K562 (cell line): ENCODE measurements around the gene GAB4. TPM values are rescaled to one million over a fixed set of nuclear protein-coding genes. Genes with fewer than 3 reads are reported as not detected.

Experiments
- ATAC-seq: fragments of 200-7000 bp; cut with Tn5 transposase; 3 replicates; pipeline ENCODE4 v1.9.1; 2020; ENCODE audit warnings: moderate library complexity
- BruUV-seq: library from RNA; stranded (reverse); fragments of 400-500 nt; replicated peaks from 2 replicates; lab custom pipeline; 2021; lab: Mats Ljungman, UMichigan
- CTCF ChIA-PET: fragments of 300-600 bp; formaldehyde crosslinking; extraction: SDS; loops from one replicate; lab custom pipeline; 2021; ENCODE audit warnings: low intra/inter-chr PET ratio; lab: Yijun Ruan, JAX
- POLR2A ChIA-PET: fragments of 300-600, 350-650 bp; sonication (Branson Sonifier 250); formaldehyde crosslinking; extraction: SDS; loops from one replicate; lab custom pipeline; 2021; ENCODE audit warnings: antibody characterized with exemption, inconsistent platforms; lab: Yijun Ruan, JAX
- DNase-seq, 4 experiments: peaks; one replicate each; pipeline versions ENCODE4 v3.0.0 to v3.0.0-alpha.2; 2011 to 2018; ENCODE audit warnings: low spot score in 3 of 4, mixed read lengths in 3 of 4; ENCODE audit errors: extremely low read depth in 1 of 4
- FAIRE-seq: peaks from 2 replicates; lab custom pipeline; 2011; peaks lifted over from hg19 to GRCh38; lab: Jason Lieb, UNC
- H2AFZ ChIP-seq: 2 replicates; pipeline ENCODE4 v1.6.0; 2011; ENCODE audit warnings: low read depth, low read length, control low read depth, inconsistent platforms
- H3K27ac ChIP-seq: fragments of 200-600 bp; 3 replicates; pipeline ENCODE4 v1.8.0; 2011; ENCODE audit warnings: low read depth, mild to moderate bottlenecking, control low read depth, inconsistent platforms, low read length, moderate library complexity, mixed read lengths; ENCODE audit errors: extremely low read depth
- H3K27me3 ChIP-seq, 2 experiments: fragments of 300-600 bp in 1 of 2; 2 replicates in 1 of 2; 3 replicates in 1 of 2; pipeline versions ENCODE4 v1.6.0 to v1.8.0; 2011; ENCODE audit warnings: inconsistent platforms in 2 of 2, low read length in 2 of 2, mild to moderate bottlenecking in 1 of 2, mixed read lengths in 1 of 2, moderate library complexity in 1 of 2; ENCODE audit not compliant: control insufficient read depth in 2 of 2, insufficient read depth in 2 of 2
- H3K36me3 ChIP-seq: fragments of 300-600 bp; 3 replicates; pipeline ENCODE4 v1.8.0; 2011; ENCODE audit warnings: mild to moderate bottlenecking, low read length, inconsistent platforms; ENCODE audit not compliant: control insufficient read depth, insufficient read depth
- H3K4me1 ChIP-seq, 2 experiments: fragments of 200-600 bp in 1 of 2; replicated peaks in 1 of 2; 2 replicates in 1 of 2; 3 replicates in 1 of 2; pipeline versions ENCODE4 v1.5.1 to v1.8.0; 2011; ENCODE audit warnings: inconsistent platforms in 2 of 2, low read length in 2 of 2, mild to moderate bottlenecking in 1 of 2, mixed read lengths in 1 of 2, moderate library complexity in 1 of 2; ENCODE audit not compliant: control insufficient read depth in 2 of 2, insufficient read depth in 2 of 2
- H3K4me2 ChIP-seq: 2 replicates; pipeline ENCODE4 v1.6.1; 2011; ENCODE audit warnings: low read length, control low read depth, inconsistent platforms, mixed read lengths; ENCODE audit not compliant: insufficient read depth
- H3K4me3 ChIP-seq: fragments of 200-600 bp; sonication (generic), shearing (Covaris generic); 2 replicates; pipeline ENCODE4 v1.5.1; 2016; ENCODE audit warnings: control low read depth, inconsistent platforms
- H3K79me2 ChIP-seq: fragments of 200-600 bp; 3 replicates; pipeline ENCODE4 v1.8.0; 2011; ENCODE audit warnings: low read length, inconsistent platforms; ENCODE audit not compliant: control insufficient read depth, insufficient read depth
- H3K9ac ChIP-seq, 2 experiments: 2 replicates each; pipeline versions ENCODE4 v1.6.0 to v1.6.1; 2011; ENCODE audit warnings: low read depth in 2 of 2, low read length in 2 of 2, control low read depth in 1 of 2, inconsistent platforms in 1 of 2, mild to moderate bottlenecking in 1 of 2, mixed read lengths in 1 of 2; ENCODE audit not compliant: insufficient read depth in 1 of 2
- H3K9me1 ChIP-seq: one replicate; pipeline ENCODE4 v1.6.0; 2011; ENCODE audit warnings: inconsistent platforms, mild to moderate bottlenecking, low read length, moderate library complexity; ENCODE audit not compliant: control insufficient read depth, insufficient read depth
- H3K9me3 ChIP-seq: replicated peaks from 2 replicates; pipeline ENCODE4 v1.5.1; 2011; ENCODE audit warnings: low read depth, low read length, inconsistent platforms; ENCODE audit not compliant: control insufficient read depth, insufficient read depth
- H4K20me1 ChIP-seq: replicated peaks from 2 replicates; pipeline ENCODE4 v1.6.1; 2011; ENCODE audit warnings: low read length, inconsistent platforms, mixed read lengths; ENCODE audit not compliant: control insufficient read depth, insufficient read depth
- CCAR2 ChIP-seq: fragments of 200-400 bp; formaldehyde crosslinking; IDR thresholded peaks from 2 replicates; pipeline ENCODE4 v1.6.1; 2017; ENCODE audit warnings: mild to moderate bottlenecking, low read depth, low read length
- E2F6 ChIP-seq, 2 experiments: IDR thresholded peaks; 2 replicates each; pipeline ENCODE4 v1.6.1; 2011; ENCODE audit warnings: borderline replicate concordance in 1 of 2, control low read depth in 1 of 2, low read depth in 1 of 2, low read length in 1 of 2, mild to moderate bottlenecking in 1 of 2, mixed read lengths in 1 of 2, moderate library complexity in 1 of 2; ENCODE audit not compliant: insufficient read depth in 1 of 2, insufficient read length in 1 of 2, poor library complexity in 1 of 2, severe bottlenecking in 1 of 2; ENCODE audit errors: extremely low read depth in 1 of 2
- RUNX1 ChIP-seq: sonication (generic); IDR thresholded peaks from 2 replicates; pipeline ENCODE4 v1.6.1; 2016; ENCODE audit warnings: antibody characterized with exemption, low read depth
- VEZF1 ChIP-seq: fragments of 200-800 bp; sonication (Bioruptor generic); IDR thresholded peaks from 2 replicates; pipeline ENCODE4 v1.6.1; 2017; ENCODE audit warnings: missing genetic modification characterization, missing compliant biosample characterization
- WGBS: fragments of 100-300 bp; shearing (Covaris generic); methylation state at CpG from one replicate; pipeline ENCODE4 v1.1.6; 2016; ENCODE audit warnings: low coverage, mixed read lengths; ENCODE audit not compliant: insufficient coverage; ENCODE audit errors: missing lambda C conversion rate; 5-methylcytosine and 5-hydroxymethylcytosine counted together
- in situ Hi-C: fragments of 300-500 bp; cut with MboI; formaldehyde crosslinking; loops from 4 replicates; pipeline ENCODE4 v1.15.0; 2018; ENCODE audit warnings: inconsistent platforms, mixed read lengths
- intact Hi-C: fragments of 100-400 bp; cut with micrococcal nuclease; formaldehyde crosslinking; loops from 2 replicates; pipeline ENCODE4 v1.14.2; 2022
- polyA plus RNA-seq, 8 experiments: library from polyadenylated mRNA; depleted of rRNA in 4 of 8; stranded (reverse) in 5 of 8; unstranded in 3 of 8; fragments of >200 nt; fragmentation: Nextera tagmentation in 2 of 8; fragmentation: Illumina TruSeq in 1 of 8; extraction: Ambion mirVana in 2 of 8; extraction: Trizol in 1 of 8; gene quantifications; 2 replicates each; pipeline versions ENCODE4 v1.2.1 to v1.2.3, GENCODE V29; 2011 to 2014; ENCODE audit warnings: inconsistent platforms in 1 of 8, missing spikeins in 1 of 8
- total RNA-seq, 7 experiments: library from RNA; depleted of rRNA in 6 of 7; stranded (reverse); fragments of >200 nt in 6 of 7; fragmentation: Illumina TruSeq in 2 of 7; extraction: Trizol in 2 of 7; gene quantifications; 2 replicates each; pipeline versions ENCODE4 v1.2.1 to v1.2.3, GENCODE V29; 2011 to 2021; ENCODE audit warnings: low replicate concordance in 1 of 7

GAB4 gene
- total and polyA plus RNA-seq, 9 of the 15 experiments (the other 6 are each of a cell fraction or from before 2014, with no cell fraction given): 0.04 to 0.11 (median 0.04) TPM; not detected in 6

GRCh38 chr22:17007257-17007656, 765 bp downstream of the GAB4 start:
- Histone ChIP-seq H3K4me2 (no peak overlapping the region; the same call in 1 of the 2 replicates), H3K27me3 (peaks cover 3 to 22% of the 10 kb centered on the region in 2 experiments; a peak in 3 of 5 replicates), H3K79me2 (no peaks in the 10 kb centered on the region), H3K4me1 (peaks cover 0 to 11% of the 10 kb centered on the region in 2 experiments; a peak in 2 of 5 replicates), H3K27ac (no peak overlapping the region), H3K4me3 (no peak overlapping the region), H3K36me3 (no peaks in the 10 kb centered on the region), H3K9me3 (no peaks in the 10 kb centered on the region), H4K20me1 (no peaks in the 10 kb centered on the region), H3K9me1 (no peaks in the 10 kb centered on the region), H3K9ac (peak overlapping the region in 1 of 2 experiments; percentile 35; a peak in 1 of 4 replicates), H2AFZ (peak overlapping the region; percentile 68)
- in situ Hi-C loops: no loop called here
- ATAC-seq: no peak; the same call in 2 of the 3 replicates
- FAIRE-seq: no peak
- intact Hi-C loops: no loop called here
- CTCF ChIA-PET: no interaction called here
- no peak for TF ChIP-seq VEZF1 (CRISPR knock-in tag)
- TF ChIP-seq RUNX1: no peak
- no peak for TF ChIP-seq CCAR2
- TF ChIP-seq E2F6 (IDR thresholded peaks at IDR 0.05; ENCODE audit: borderline replicate concordance in 1 of 2, extremely low read depth in 1 of 2, insufficient read depth in 1 of 2, insufficient read length in 1 of 2, low read depth in 1 of 2, low read length in 1 of 2, poor library complexity in 1 of 2, severe bottlenecking in 1 of 2): peak in 1 of 2 experiments; percentile 78
- 28% methylated on average over 20 of the region's 22 CpGs for WGBS
- no TSS peak for BruUV-seq
- POLR2A ChIA-PET: no interaction called here
- no peak for DNase-seq
